IMR-90 (cell line): ENCODE measurements around the gene FAIM2.

Source experiments
- BHLHE40 ChIP-seq: fragments of 150-350 bp; IDR thresholded peaks from 2 replicates; pipeline ENCODE4 v1.6.1; 2016; ENCODE audit warnings: mild to moderate bottlenecking, low read depth, low read length
- CEBPB ChIP-seq: IDR thresholded peaks from 2 replicates; pipeline ENCODE4 v1.6.1; 2012; ENCODE audit warnings: low read depth, low read length, improper control_type of control experiment
- CHD1 ChIP-seq: IDR thresholded peaks from 2 replicates; pipeline ENCODE4 v1.6.1; 2012; ENCODE audit warnings: low read depth, low read length, improper control_type of control experiment
- CTCF ChIP-seq: conservative IDR thresholded peaks from 2 replicates; pipeline ENCODE4 v1.5.1; 2012; ENCODE audit warnings: mild to moderate bottlenecking, low read depth, low read length, improper control_type of control experiment
- MAZ ChIP-seq: IDR thresholded peaks from 2 replicates; pipeline ENCODE4 v1.6.1; 2012; ENCODE audit warnings: low read depth, mild to moderate bottlenecking, low read length, improper control_type of control experiment, moderate library complexity, borderline replicate concordance
- MXI1 ChIP-seq: IDR thresholded peaks from 2 replicates; pipeline ENCODE4 v1.6.1; 2012; ENCODE audit warnings: low read depth, mild to moderate bottlenecking, low read length, moderate library complexity, borderline replicate concordance
- NFE2L2 ChIP-seq: fragments of 150-350 bp; IDR thresholded peaks from 2 replicates; pipeline ENCODE4 v1.6.1; 2016; ENCODE audit warnings: low read depth, mild to moderate bottlenecking, low read length
- POLR2A ChIP-seq: IDR thresholded peaks from 2 replicates; pipeline ENCODE4 v1.6.1; 2012; ENCODE audit warnings: mild to moderate bottlenecking, low read depth, low read length
- RAD21 ChIP-seq: IDR thresholded peaks from 2 replicates; pipeline ENCODE4 v1.6.1; 2012; ENCODE audit warnings: low read length, improper control_type of control experiment
- RFX5 ChIP-seq: IDR thresholded peaks from 2 replicates; pipeline ENCODE4 v1.8.0; 2012; ENCODE audit warnings: low read depth, mild to moderate bottlenecking, low read length, moderate library complexity
- SMC3 ChIP-seq: fragments of 150-350 bp; IDR thresholded peaks from 2 replicates; pipeline ENCODE4 v1.6.1; 2016; ENCODE audit warnings: low read depth, mild to moderate bottlenecking, antibody characterized with exemption, low read length, moderate library complexity
- USF2 ChIP-seq: fragments of 150-350 bp; IDR thresholded peaks from 2 replicates; pipeline ENCODE4 v1.6.1; 2017; ENCODE audit warnings: mild to moderate bottlenecking, antibody characterized with exemption, low read length, low read depth

- TF ChIP-seq CTCF (no peak), CHD1 (no peak), POLR2A (no peak), USF2 (no peak), CEBPB (no peak), MXI1 (no peak), SMC3 (no peak), MAZ (no peak), RFX5 (no peak), RAD21 (no peak), BHLHE40 (no peak), NFE2L2 (no peak)
Observed at GRCh38 chr12:49887091-49887490, 16.6 kb downstream of the FAIM2 start.
